ENCODE results near the gene AUTS2.

The AUTS2 gene

DNA sequence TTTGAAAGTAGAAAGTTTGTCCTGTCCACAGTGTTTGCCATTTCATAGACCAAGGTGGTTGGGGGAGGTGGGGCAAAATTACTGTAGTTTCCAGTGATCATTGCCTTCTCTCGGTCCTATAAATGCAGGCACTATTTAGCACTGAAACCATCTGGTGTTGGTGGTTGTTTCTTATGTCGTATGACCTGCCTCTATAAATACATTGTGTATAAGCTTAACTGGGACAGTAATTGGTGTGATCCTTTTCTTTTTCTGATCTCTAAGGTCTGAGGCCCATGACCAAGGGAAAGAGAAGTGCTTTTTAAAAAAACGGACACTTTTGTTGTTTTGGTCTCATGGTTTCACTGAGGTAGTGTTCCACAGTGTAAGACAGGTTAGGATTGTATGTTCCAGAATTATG, 63.1 kb downstream of the AUTS2 start:
- DNase-seq = no peak

DNA sequence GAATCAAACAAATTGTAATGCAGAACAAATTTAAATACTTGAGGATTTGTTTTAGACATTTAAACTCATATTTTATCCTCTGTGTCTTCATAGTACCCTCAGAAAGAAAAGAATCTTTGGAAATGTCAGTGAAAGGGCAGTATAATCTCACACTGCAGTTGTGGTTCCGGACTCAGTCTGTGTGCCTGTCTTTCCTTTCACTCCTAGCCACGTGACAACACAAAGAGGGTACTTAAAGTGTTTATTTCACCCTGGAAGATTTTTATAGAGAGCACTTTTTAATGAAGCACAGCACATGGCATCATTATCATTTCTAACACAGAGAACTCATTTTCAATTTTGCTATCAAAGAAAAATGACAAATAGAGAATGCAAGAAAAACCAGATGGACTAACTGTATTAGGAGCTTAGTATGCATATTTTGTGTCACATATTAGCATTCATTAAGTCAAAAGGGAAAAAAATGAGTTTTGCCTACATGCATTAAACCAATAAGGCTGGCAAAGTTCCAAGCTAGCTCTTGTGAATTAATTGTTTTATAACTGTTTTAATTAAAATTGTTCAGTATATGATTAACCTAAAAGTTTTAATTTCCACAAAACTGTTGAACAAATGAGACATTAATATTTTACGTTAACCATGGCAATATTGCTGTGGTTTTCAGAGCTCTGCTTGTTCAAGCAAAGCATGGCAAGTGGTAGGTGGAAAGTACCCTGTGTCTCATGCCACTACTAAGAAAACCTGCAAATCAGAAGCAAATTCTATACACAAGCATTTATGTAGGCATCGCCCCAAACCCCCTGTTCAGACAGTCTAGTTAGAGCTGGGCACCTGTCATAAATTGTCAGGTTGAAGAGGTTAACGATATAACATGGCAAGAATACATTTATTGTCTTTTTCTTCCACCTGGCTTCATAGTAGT, 65.9 kb downstream of the AUTS2 start:
- no peak for DNase-seq

DNA sequence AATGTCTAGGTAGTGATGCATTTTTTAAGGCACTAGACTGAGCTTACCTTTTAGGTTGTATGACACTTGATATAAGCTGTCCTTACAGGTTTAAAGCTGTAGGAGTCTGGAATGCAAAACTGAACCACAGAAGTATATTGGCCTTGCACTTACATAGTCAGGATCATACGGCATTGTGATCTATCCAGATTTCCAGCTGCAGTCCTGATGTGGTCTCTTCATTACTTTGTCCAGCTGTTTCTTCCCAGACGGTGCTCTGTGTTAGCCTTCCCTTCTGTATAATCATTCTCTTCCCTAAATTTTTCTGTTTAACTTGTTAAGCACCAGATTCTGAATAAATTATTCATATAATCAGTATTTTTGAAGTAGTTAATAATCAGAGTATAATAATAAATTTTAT, 67.1 kb downstream of the AUTS2 start:
- DNase-seq = no peak

DNA sequence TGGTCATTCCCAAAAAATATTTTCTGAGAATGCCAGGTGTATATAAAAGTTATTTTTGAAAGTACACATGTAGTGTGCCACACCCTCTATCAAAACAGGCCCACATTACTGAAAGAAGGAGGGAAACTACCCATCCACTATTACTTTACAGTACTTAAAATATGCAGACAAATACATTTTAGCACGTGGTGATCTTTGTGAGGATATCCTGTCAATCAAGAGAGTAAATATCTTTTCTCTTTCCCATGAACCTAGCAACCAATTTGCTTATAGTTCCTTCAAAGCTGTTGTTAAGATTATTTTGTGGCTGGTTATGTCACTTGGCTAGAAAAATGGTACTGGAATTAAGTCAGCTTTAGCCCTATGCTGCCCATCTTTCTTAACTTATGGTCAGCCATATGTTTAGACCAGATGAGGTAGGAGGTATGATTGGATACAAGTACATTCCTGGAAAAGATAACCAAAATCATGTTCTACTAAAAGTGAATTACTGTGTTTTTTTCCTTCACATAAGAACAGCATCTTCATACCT, 70.1 kb downstream of the AUTS2 start:
- no peak for DNase-seq

DNA sequence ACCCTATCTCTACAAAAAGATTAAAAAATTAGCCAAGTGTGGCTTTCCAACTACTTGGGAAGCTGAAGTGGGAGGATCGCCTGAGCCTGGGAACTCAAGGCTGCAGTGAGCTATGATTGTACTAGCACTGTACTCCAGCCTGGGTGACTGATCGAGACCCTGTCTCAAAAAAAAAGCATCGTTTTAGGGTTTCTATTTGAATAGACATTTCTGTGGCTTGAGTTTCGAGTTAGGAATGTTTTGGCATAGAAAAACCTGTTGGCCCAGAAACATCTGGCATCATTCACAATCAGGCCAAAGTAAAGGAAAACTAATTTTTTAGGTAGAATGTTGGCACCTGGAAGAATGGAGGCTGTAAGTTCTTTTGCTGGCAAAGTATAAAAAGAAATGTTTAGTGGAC, 72.4 kb downstream of the AUTS2 start:
- DNase-seq = no peak

DNA sequence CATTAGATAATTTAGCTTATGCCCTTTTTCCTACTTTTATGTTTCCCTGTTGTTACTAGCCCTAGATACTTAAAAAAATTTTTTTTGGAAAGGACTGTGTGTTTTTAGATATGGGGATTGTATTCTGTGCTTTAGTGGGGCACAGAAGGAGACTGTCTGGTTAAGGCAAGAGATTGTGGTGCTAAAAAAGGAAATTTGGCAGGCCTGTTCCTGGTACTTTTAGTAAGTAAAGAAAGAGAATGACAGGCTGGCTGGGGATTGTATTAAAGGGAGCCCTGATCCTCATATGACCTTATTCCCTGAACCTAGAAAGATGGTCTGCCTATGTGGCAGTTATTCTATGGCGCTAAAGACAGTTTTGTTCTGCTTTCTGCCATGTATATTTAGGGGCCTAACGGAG, 74.8 kb downstream of the AUTS2 start:
- DNase-seq = no peak

GRCh38 chr7:69674701-69675182, 76.5 kb downstream of the AUTS2 start:
- no peak for DNase-seq

DNA sequence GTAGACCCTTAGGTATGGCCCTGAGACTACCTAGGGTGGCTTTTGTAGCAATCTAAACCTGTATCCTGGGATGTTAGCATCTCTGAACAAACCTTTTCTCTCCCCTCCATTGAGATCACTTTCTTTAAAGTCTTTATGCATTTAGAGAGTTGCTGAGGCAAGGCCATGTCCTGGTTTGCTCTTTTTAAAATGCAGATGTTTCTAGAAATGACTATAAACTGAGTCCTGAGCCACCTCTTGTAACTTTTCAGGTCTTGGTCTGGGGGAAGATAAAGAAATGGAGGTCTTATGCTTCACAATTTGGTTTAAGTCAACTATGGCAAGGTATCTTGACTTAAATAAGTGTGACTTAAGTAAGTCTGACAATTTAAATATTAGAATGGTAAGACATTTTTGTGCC, 78.0 kb downstream of the AUTS2 start:
- no peak for DNase-seq

DNA sequence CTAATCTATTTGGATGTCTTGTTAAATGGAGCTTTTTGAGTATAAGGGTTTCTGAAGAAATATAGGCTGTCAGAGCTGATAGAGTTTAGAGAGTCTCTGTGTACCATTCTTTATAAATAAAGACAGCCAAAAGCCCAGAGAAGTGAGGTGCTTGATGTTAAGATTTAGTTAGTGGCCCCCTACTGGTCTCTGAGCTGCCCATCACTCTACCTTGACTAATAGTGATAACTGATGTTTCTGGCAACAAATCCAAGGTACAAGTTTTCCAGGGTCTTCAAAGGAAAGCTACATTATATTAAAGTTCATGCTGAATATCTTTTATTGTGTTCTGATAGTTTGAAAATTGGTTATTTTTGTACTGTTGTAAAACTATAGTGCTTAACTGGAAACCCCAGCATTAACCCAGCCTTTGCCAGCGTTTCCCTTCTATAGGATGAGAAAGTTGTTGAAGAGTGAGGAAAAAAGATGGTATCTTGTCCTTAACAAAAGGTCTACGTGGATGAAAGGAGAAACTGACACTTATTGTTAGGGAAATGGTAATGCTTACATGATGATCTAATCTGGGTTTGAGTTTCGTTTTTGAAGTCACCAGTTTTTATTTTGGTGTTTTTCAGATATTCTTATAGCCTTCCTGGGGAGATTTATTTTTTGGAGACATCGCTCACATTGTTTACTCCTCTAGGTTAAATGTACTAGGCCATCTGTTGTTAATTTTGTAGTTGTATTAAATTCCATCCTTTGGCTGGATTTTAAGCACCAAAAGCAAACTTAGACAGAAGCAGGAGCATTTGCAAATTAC, 79.0 kb downstream of the AUTS2 start:
- no peak for DNase-seq

GRCh38 chr7:69677881-69678493, 79.7 kb downstream of the AUTS2 start:
- no peak for DNase-seq

- no peak for DNase-seq
Measured at GRCh38 chr7:69678494-69679187, 80.4 kb downstream of the AUTS2 start.

DNA sequence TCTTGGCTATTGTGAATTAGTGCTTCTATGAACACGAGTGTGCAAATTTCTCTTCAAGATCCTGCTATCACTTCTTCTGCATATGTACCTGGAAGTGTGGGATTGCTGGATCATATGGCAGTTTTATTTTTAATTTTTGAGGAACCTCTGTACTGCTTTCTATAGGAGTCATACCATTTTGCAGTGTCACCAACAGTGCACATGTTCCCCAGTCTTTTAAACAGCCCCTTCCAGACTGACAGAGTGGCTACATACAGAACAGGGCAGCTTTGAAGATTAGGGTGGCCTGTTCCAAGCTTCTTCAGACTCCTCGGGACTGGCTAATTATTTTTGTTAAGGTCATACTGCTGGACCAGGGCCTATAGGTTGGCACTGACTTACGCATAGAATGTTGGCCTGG, 82.9 kb downstream of the AUTS2 start:
- DNase-seq = no peak

DNA sequence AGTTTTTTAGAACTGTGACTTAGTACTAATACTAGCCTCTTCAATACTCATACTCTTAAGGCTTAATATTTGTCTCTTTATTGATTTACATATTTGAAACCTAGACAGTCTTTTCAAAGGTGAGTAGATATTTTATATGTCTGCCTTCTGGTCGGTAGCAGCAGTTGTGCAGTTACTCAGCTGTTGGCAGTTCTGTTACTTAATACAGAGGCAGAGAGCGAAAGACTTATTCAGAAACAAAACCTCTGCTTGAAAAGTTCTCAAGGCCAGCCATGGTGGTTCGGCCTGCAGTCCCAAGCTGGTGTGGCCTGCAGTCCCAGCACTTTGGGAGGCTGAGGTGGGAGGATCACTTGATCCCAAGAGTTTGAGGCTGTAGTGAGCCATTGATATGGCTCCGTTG, 84.2 kb downstream of the AUTS2 start:
- DNase-seq = no peak

- no peak for DNase-seq
Measured at GRCh38 chr7:69683002-69683401, 84.7 kb downstream of the AUTS2 start.

DNA sequence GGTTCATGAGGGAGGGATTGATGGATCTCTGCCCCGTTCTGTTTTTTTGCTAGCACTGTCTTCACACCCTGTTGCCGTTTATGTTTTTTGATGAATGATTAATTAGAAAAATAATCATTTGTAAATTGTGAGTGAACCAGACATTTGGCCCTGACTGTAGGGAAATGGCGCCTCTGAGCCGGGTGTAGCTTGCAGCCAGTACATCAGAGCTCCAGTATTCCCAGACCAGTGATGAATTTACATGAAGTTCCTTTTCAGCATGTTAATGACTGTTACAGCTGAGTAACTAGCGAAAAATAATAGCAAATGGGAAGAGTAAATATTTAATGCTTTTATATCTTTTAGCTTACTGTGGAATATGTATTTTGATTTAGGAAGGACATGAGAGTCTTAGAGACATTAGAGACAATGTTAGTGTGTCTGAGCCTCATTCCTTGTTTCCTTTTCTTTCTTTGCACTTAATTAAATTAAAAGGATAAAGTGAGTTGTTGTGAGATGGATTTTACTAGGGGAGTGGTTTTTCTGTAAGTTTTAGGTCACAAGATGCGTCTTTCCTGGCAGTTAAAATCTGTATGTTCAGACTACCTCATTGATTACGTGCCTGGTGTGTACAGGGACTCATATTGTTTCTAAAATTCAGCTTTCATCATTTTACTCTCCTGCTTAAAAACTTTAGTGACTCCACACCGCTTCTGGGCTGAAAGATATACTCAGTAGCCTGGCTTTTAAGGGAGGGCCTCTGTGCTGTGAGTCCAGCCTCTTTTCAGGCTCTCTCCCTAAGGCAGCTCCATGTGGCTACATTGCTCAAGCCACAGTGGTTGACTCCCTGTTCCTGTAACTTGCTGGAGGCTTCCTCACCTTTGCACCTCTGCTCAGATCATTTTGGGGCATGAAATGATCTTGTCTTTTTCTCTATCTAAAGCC, 86.4 kb downstream of the AUTS2 start:
- no peak for DNase-seq

DNA sequence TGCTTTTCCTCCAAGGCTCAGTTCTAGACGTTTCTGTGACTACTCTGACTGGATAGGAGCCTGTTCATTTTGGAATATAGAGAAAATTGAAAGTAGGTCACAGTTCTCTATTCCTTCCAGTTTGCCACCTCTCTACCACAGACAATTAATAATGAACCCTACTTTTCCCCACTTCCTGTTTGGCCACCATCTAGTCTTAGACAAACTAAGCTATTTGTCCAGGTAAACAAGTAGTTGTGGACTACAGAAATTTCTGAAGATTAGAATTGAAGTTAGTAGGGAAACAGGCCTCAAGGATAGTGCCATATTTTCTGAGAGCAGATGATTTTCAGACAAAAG, 87.0 kb downstream of the AUTS2 start:
- no peak for DNase-seq

DNA sequence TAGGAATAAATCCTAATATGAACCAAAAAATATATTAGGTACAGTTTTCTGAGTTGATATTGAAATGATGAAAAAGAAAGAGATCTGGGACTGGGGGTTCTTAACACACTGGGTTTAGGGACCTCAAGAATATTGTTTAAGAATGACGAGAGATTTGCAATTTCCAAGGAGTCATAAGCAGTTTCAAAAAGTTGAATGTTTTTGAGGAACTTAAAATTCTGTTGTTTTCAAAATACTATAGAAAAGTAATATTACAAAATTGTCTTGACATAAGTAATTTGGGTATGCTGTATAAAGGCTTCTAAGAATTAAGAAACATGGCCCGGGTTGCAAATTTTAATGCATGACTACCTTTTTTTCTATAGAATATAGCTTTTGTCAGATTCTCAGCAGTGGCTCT, 88.1 kb downstream of the AUTS2 start:
- DNase-seq = no peak

DNA sequence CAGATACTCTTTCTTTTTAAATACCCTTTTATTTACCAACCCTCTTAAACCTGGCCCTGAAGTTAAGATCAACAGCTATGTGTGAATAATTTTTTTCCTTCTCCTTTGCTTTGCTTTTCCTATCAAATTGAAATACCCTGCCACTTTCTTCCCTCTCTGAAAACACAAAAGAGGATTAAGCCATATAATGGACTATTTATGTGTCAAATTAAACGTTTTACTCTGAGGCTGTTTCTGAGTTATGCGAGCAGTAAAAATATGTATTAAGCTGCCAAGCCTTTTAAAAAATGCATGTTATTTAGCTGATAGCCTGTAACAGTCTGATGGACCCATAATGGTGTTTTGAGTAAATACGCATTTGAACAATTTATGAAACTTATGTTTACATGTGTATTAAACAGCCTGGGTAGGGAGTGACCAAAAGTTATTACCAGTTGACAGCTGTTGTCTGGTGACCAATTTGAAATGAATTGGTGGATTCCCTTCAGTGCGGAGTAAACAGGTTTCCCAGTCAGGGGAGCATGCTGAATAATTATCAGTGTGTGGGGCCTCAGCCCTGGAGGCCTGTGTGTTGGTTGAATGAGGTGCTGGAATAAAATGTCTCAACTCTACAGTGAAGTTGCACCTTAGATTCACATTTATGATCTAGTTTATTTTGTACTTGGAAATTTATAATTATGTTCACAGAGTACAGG, 89.6 kb downstream of the AUTS2 start:
- DNase-seq = no peak

- no peak for DNase-seq
Measured at GRCh38 chr7:69690329-69690728, 92.1 kb downstream of the AUTS2 start.

GRCh38 chr7:69691327-69691726, 93.1 kb downstream of the AUTS2 start:
- no peak for DNase-seq

- DNase-seq = no peak
Measured at GRCh38 chr7:69691734-69692133, 93.5 kb downstream of the AUTS2 start.

Data from activated CD4-positive, alpha-beta T cell treated with anti-CD3 and anti-CD28 coated beads, Interleukin-2, amount 50 U/mL, for 48 hours (primary cell).